IMR-90 (cell line): ENCODE measurements around the gene KCNK18. TPM values are rescaled to one million over a fixed set of nuclear protein-coding genes. Genes with fewer than 3 reads are reported as not detected.

ENCODE experiments used
- ATAC-seq: fragments of 200-7000 bp; cut with Tn5 transposase; 2 replicates; pipeline ENCODE4 v1.9.1; 2020; ENCODE audit warnings: low read depth, mild to moderate bottlenecking, moderate library complexity
- BruUV-seq: library from RNA; stranded (reverse); fragments of 400-500 nt; replicated peaks from 2 replicates; lab custom pipeline; 2021; lab: Mats Ljungman, UMichigan
- CTCF ChIA-PET: fragments of 300-600 bp; formaldehyde crosslinking; extraction: SDS; loops from one replicate; lab custom pipeline; 2021; ENCODE audit warnings: antibody characterized with exemption; lab: Yijun Ruan, JAX
- POLR2A ChIA-PET: fragments of 300-600 bp; sonication (Branson Sonifier 250); formaldehyde crosslinking; loops from one replicate; lab custom pipeline; 2022; ENCODE audit warnings: antibody characterized with exemption; ENCODE audit not compliant: unreplicated experiment; lab: Charles Lee
- DNase-seq: peaks from one replicate; pipeline ENCODE4 v3.0.0; 2013
- H2AFZ ChIP-seq: replicated peaks from 2 replicates; pipeline ENCODE3; 2013; ENCODE audit warnings: low read length, mild to moderate bottlenecking; ENCODE audit not compliant: poor library complexity
- H2AK5ac ChIP-seq: 2 replicates; pipeline ENCODE4 v1.6.1; 2013; ENCODE audit warnings: low read depth, low read length, inconsistent platforms
- H2AK9ac ChIP-seq: replicated peaks from 2 replicates; pipeline ENCODE3; 2013; ENCODE audit warnings: mild to moderate bottlenecking, low read depth, low read length, moderate library complexity; ENCODE audit not compliant: poor library complexity
- H2BK120ac ChIP-seq: 2 replicates; pipeline ENCODE4 v1.6.1; 2013; ENCODE audit warnings: low read depth, low read length, inconsistent platforms
- H2BK15ac ChIP-seq: 3 replicates; pipeline ENCODE4 v1.6.1; 2013; ENCODE audit warnings: low read depth, low read length, inconsistent platforms
- H2BK20ac ChIP-seq: 2 replicates; pipeline ENCODE4 v1.6.1; 2013; ENCODE audit warnings: low read depth, mild to moderate bottlenecking, inconsistent platforms, low read length, moderate library complexity
- H2BK5ac ChIP-seq: 2 replicates; pipeline ENCODE4 v1.6.1; 2013; ENCODE audit warnings: mild to moderate bottlenecking, low read depth, low read length, inconsistent platforms; ENCODE audit not compliant: poor library complexity, severe bottlenecking
- H3K14ac ChIP-seq: replicated peaks from 2 replicates; pipeline ENCODE4 v1.6.1; 2013; ENCODE audit warnings: low read depth, low read length, inconsistent platforms
- H3K18ac ChIP-seq: 2 replicates; pipeline ENCODE4 v1.6.1; 2013; ENCODE audit warnings: low read depth, low read length, control low read depth
- H3K23ac ChIP-seq: 2 replicates; pipeline ENCODE4 v1.6.1; 2013; ENCODE audit warnings: low read depth, low read length, inconsistent platforms
- H3K27ac ChIP-seq: 2 replicates; pipeline ENCODE4 v1.5.1; 2013; ENCODE audit warnings: mild to moderate bottlenecking, control low read depth, low read length; ENCODE audit not compliant: insufficient read depth
- H3K27me3 ChIP-seq: 2 replicates; pipeline ENCODE4 v1.6.1; 2013; ENCODE audit warnings: low read length; ENCODE audit not compliant: control insufficient read depth, insufficient read depth
- H3K36me3 ChIP-seq: 2 replicates; pipeline ENCODE4 v1.6.1; 2013; ENCODE audit warnings: low read length, mixed read lengths; ENCODE audit not compliant: control insufficient read depth, insufficient read depth
- H3K4ac ChIP-seq: 2 replicates; pipeline ENCODE4 v1.6.1; 2013; ENCODE audit warnings: low read depth, low read length, inconsistent platforms
- H3K4me1 ChIP-seq: 2 replicates; pipeline ENCODE4 v1.6.1; 2013; ENCODE audit warnings: low read length, mixed read lengths; ENCODE audit not compliant: control insufficient read depth, insufficient read depth
- H3K4me2 ChIP-seq: 2 replicates; pipeline ENCODE4 v1.6.1; 2013; ENCODE audit warnings: low read depth, mild to moderate bottlenecking, control low read depth, low read length, moderate library complexity
- H3K4me3 ChIP-seq: 2 replicates; pipeline ENCODE4 v1.5.1; 2013; ENCODE audit warnings: low read depth, mild to moderate bottlenecking, control low read depth, low read length, moderate library complexity; ENCODE audit not compliant: insufficient read depth
- H3K56ac ChIP-seq: 2 replicates; pipeline ENCODE4 v1.6.1; 2013; ENCODE audit warnings: low read length, inconsistent platforms; ENCODE audit not compliant: insufficient read depth; ENCODE audit errors: extremely low read depth
- H3K79me1 ChIP-seq, 2 experiments: 2 replicates each; pipeline ENCODE4 v1.6.1; 2013; ENCODE audit warnings: low read length in 2 of 2, inconsistent platforms in 1 of 2, low read depth in 1 of 2
- H3K9ac ChIP-seq: 2 replicates; pipeline ENCODE4 v1.6.1; 2013; ENCODE audit warnings: low read depth, low read length, control low read depth
- H3K9me1 ChIP-seq: 2 replicates; pipeline ENCODE4 v1.6.1; 2013; ENCODE audit warnings: low read length, inconsistent platforms; ENCODE audit not compliant: insufficient read depth
- H3K9me3 ChIP-seq: 2 replicates; pipeline ENCODE4 v1.6.1; 2013; ENCODE audit warnings: low read length; ENCODE audit not compliant: control insufficient read depth, insufficient read depth
- H4K20me1 ChIP-seq: 2 replicates; pipeline ENCODE4 v1.6.1; 2013; ENCODE audit warnings: low read length, inconsistent platforms; ENCODE audit not compliant: insufficient read depth
- H4K5ac ChIP-seq: 2 replicates; pipeline ENCODE4 v1.6.1; 2013; ENCODE audit warnings: mild to moderate bottlenecking, low read depth, low read length, control low read depth
- H4K8ac ChIP-seq, 2 experiments: 2 replicates each; pipeline ENCODE4 v1.6.1; 2013; ENCODE audit warnings: low read depth in 2 of 2, low read length in 2 of 2, control low read depth in 1 of 2, inconsistent platforms in 1 of 2
- H4K91ac ChIP-seq: 2 replicates; pipeline ENCODE4 v1.6.1; 2013; ENCODE audit warnings: low read depth, low read length, inconsistent platforms; ENCODE audit not compliant: insufficient read depth
- CEBPB ChIP-seq: IDR thresholded peaks from 2 replicates; pipeline ENCODE4 v1.6.1; 2012; ENCODE audit warnings: low read depth, low read length, improper control_type of control experiment
- FOS ChIP-seq: fragments of 150-350 bp; IDR thresholded peaks from 2 replicates; pipeline ENCODE4 v1.6.1; 2016; ENCODE audit warnings: low read depth, low read length
- MAZ ChIP-seq: IDR thresholded peaks from 2 replicates; pipeline ENCODE4 v1.6.1; 2012; ENCODE audit warnings: low read depth, mild to moderate bottlenecking, low read length, improper control_type of control experiment, moderate library complexity, borderline replicate concordance
- MXI1 ChIP-seq: IDR thresholded peaks from 2 replicates; pipeline ENCODE4 v1.6.1; 2012; ENCODE audit warnings: low read depth, mild to moderate bottlenecking, low read length, moderate library complexity, borderline replicate concordance
- NFE2L2 ChIP-seq: fragments of 150-350 bp; IDR thresholded peaks from 2 replicates; pipeline ENCODE4 v1.6.1; 2016; ENCODE audit warnings: low read depth, mild to moderate bottlenecking, low read length
- SMC3 ChIP-seq: fragments of 150-350 bp; IDR thresholded peaks from 2 replicates; pipeline ENCODE4 v1.6.1; 2016; ENCODE audit warnings: low read depth, mild to moderate bottlenecking, antibody characterized with exemption, low read length, moderate library complexity
- WGBS, 2 experiments: methylation state at CpG; one replicate each; pipeline versions ENCODE4 v1.1.5 to v1.1.7; 2013; ENCODE audit warnings: missing lambda C conversion rate in 2 of 2; ENCODE audit not compliant: insufficient read length in 1 of 2; ENCODE audit errors: extremely low coverage in 2 of 2; 5-methylcytosine and 5-hydroxymethylcytosine counted together
- dilution Hi-C: fragments of 300-500 bp; cut with HindIII; formaldehyde crosslinking; loops from one replicate; pipeline ENCODE4 v1.14.3; 2018; ENCODE audit warnings: low sequenced_read_pairs; ENCODE audit not compliant: unreplicated experiment
- in situ Hi-C: fragments of 300-500 bp; cut with MboI; formaldehyde crosslinking; loops from 3 replicates; pipeline ENCODE4 v1.14.3; 2019; ENCODE audit warnings: low sequenced_read_pairs, inconsistent platforms, mixed read lengths
- intact Hi-C: fragments of 100-400 bp; cut with micrococcal nuclease; formaldehyde crosslinking; loops from 2 replicates; pipeline ENCODE4 v1.10.0; 2022
- polyA plus RNA-seq, 3 experiments: library from polyadenylated mRNA; depleted of rRNA; stranded (reverse); fragments of >200 nt; gene quantifications; 2 replicates each; pipeline ENCODE4 v1.2.3, GENCODE V29; 2012; ENCODE audit warnings: low replicate concordance in 1 of 3
- total RNA-seq: library from RNA; depleted of rRNA; stranded (reverse); fragments of >200 nt; gene quantifications from 2 replicates; pipeline ENCODE4 v1.2.3, GENCODE V29; 2012
- TF ChIP-seq, protein P1 (sequence below): fragments of 150-350 bp; IDR thresholded peaks from 2 replicates; pipeline ENCODE4 v1.6.1; 2016; ENCODE audit warnings: low read depth, mild to moderate bottlenecking, low read length, moderate library complexity, borderline replicate concordance
- TF ChIP-seq, protein P2 (sequence below): conservative IDR thresholded peaks from 2 replicates; pipeline ENCODE4 v1.5.1; 2012; ENCODE audit warnings: mild to moderate bottlenecking, low read depth, low read length, improper control_type of control experiment
- TF ChIP-seq, protein P3 (sequence below): fragments of 150-350 bp; IDR thresholded peaks from 2 replicates; pipeline ENCODE4 v1.6.1; 2017; ENCODE audit warnings: mild to moderate bottlenecking, antibody characterized with exemption, low read length, low read depth

Gene KCNK18
- total and polyA plus RNA-seq, 2 of the 4 experiments (the other 2 are of a cell fraction) = not detected

- H2BK5ac ChIP-seq = no peak overlapping the region
- H2AK9ac ChIP-seq = no peak overlapping the region
- no peaks in the 10 kb centered on the region for H3K79me1 ChIP-seq
- H3K23ac ChIP-seq = no peak overlapping the region
- no peak overlapping the region for H3K4me2 ChIP-seq
- H3K27me3 ChIP-seq = peaks cover 66% of the 10 kb centered on the region
- H4K20me1 ChIP-seq = no peaks in the 10 kb centered on the region
- H3K27ac ChIP-seq = no peak overlapping the region
- no peak overlapping the region for H3K18ac ChIP-seq
- H2BK20ac ChIP-seq = no peak overlapping the region
- POLR2A ChIA-PET = no interaction called here
- H2BK120ac ChIP-seq = no peak overlapping the region
- dilution Hi-C loops (no loop called here), in situ Hi-C loops (no loop called here), intact Hi-C loops (loop anchor here (10.0 kb wide), 1 partner anchor 156 kb away; the partner anchor contains the start of gene SHTN1)
- BruUV-seq = no TSS peak
- no peak overlapping the region for H4K91ac ChIP-seq
- no peaks in the 10 kb centered on the region for H3K36me3 ChIP-seq
- no peak overlapping the region for H4K8ac ChIP-seq
- TF ChIP-seq, protein P1, sequence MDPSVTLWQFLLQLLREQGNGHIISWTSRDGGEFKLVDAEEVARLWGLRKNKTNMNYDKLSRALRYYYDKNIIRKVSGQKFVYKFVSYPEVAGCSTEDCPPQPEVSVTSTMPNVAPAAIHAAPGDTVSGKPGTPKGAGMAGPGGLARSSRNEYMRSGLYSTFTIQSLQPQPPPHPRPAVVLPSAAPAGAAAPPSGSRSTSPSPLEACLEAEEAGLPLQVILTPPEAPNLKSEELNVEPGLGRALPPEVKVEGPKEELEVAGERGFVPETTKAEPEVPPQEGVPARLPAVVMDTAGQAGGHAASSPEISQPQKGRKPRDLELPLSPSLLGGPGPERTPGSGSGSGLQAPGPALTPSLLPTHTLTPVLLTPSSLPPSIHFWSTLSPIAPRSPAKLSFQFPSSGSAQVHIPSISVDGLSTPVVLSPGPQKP = no peak
- TF ChIP-seq NFE2L2 = no peak
- TF ChIP-seq FOS = no peak
- no peak for TF ChIP-seq SMC3
- TF ChIP-seq, protein P2, sequence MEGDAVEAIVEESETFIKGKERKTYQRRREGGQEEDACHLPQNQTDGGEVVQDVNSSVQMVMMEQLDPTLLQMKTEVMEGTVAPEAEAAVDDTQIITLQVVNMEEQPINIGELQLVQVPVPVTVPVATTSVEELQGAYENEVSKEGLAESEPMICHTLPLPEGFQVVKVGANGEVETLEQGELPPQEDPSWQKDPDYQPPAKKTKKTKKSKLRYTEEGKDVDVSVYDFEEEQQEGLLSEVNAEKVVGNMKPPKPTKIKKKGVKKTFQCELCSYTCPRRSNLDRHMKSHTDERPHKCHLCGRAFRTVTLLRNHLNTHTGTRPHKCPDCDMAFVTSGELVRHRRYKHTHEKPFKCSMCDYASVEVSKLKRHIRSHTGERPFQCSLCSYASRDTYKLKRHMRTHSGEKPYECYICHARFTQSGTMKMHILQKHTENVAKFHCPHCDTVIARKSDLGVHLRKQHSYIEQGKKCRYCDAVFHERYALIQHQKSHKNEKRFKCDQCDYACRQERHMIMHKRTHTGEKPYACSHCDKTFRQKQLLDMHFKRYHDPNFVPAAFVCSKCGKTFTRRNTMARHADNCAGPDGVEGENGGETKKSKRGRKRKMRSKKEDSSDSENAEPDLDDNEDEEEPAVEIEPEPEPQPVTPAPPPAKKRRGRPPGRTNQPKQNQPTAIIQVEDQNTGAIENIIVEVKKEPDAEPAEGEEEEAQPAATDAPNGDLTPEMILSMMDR = no peak
- TF ChIP-seq CEBPB = no peak
- TF ChIP-seq, protein P3, sequence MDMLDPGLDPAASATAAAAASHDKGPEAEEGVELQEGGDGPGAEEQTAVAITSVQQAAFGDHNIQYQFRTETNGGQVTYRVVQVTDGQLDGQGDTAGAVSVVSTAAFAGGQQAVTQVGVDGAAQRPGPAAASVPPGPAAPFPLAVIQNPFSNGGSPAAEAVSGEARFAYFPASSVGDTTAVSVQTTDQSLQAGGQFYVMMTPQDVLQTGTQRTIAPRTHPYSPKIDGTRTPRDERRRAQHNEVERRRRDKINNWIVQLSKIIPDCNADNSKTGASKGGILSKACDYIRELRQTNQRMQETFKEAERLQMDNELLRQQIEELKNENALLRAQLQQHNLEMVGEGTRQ = no peak
- no peak for TF ChIP-seq MXI1
- TF ChIP-seq MAZ = no peak
- no peak overlapping the region for H3K14ac ChIP-seq
- no peak overlapping the region for H4K5ac ChIP-seq
- DNase-seq = no peak
- no peaks in the 10 kb centered on the region for H3K9me1 ChIP-seq
- no CpG with 5 or more reads among the region's 5 CpGs for WGBS, 2 experiments
- no peak overlapping the region for H3K56ac ChIP-seq
- no peak overlapping the region for H3K4me3 ChIP-seq
- H2AFZ ChIP-seq = no peak overlapping the region
- H3K9me3 ChIP-seq = peaks cover 4% of the 10 kb centered on the region; the same call in 1 of the 2 replicates
- H2BK15ac ChIP-seq = no peak overlapping the region
- CTCF ChIA-PET = no interaction called here
- no peak for ATAC-seq
- H3K4ac ChIP-seq = no peak overlapping the region
- no peak overlapping the region for H3K9ac ChIP-seq
- no peaks in the 10 kb centered on the region; the same call in 1 of the 2 replicates for H3K4me1 ChIP-seq
- no peak overlapping the region for H2AK5ac ChIP-seq
Observed at GRCh38 chr10:117160567-117160966, 36.7 kb upstream of the KCNK18 start.
